Trophoblast cell (in vitro differentiated cells and primary cell): ENCODE data around the gene DYSF.

Experiments
- DNase-seq, 2 donors: peaks; one replicate each; pipeline ENCODE4 v3.0.0-alpha.2; 2016
- H2AFZ ChIP-seq: 2 replicates; pipeline ENCODE4 v1.6.1; 2013; ENCODE audit warnings: low read length, moderate library complexity, mild to moderate bottlenecking; ENCODE audit not compliant: insufficient read depth, poor library complexity
- H2AK5ac ChIP-seq: 2 replicates; pipeline ENCODE4 v1.6.1; 2013; ENCODE audit warnings: mild to moderate bottlenecking, low read length
- H2BK120ac ChIP-seq: 2 replicates; pipeline ENCODE4 v1.6.1; 2013; ENCODE audit warnings: low read length, mild to moderate bottlenecking, moderate library complexity; ENCODE audit not compliant: insufficient read depth, poor library complexity
- H2BK12ac ChIP-seq: 2 replicates; pipeline ENCODE4 v1.6.1; 2013; ENCODE audit warnings: mild to moderate bottlenecking, low read length, moderate library complexity
- H2BK5ac ChIP-seq: 2 replicates; pipeline ENCODE4 v1.6.1; 2013; ENCODE audit warnings: low read length, low read depth, moderate library complexity, mild to moderate bottlenecking; ENCODE audit not compliant: poor library complexity
- H3K14ac ChIP-seq: 2 replicates; pipeline ENCODE4 v1.6.1; 2013; ENCODE audit warnings: mild to moderate bottlenecking, low read length
- H3K18ac ChIP-seq: 2 replicates; pipeline ENCODE4 v1.6.1; 2013; ENCODE audit warnings: mild to moderate bottlenecking, low read length
- H3K23ac ChIP-seq: 2 replicates; pipeline ENCODE4 v1.6.1; 2013; ENCODE audit warnings: low read length
- H3K27ac ChIP-seq: 2 replicates; pipeline ENCODE4 v1.5.1; 2013; ENCODE audit warnings: low read depth, mild to moderate bottlenecking, inconsistent platforms, low read length, moderate library complexity
- H3K27me3 ChIP-seq: 2 replicates; pipeline ENCODE4 v1.6.1; 2013; ENCODE audit warnings: inconsistent platforms, mild to moderate bottlenecking, low read length, moderate library complexity; ENCODE audit not compliant: insufficient read depth
- H3K36me3 ChIP-seq, 2 experiments: 1 replicate in 1 of 2; 2 replicates in 1 of 2; pipeline ENCODE4 v1.6.1; 2013; ENCODE audit warnings: low read length in 2 of 2, mild to moderate bottlenecking in 2 of 2, moderate library complexity in 1 of 2; ENCODE audit not compliant: insufficient read depth in 2 of 2, control insufficient read depth in 1 of 2
- H3K4ac ChIP-seq: 2 replicates; pipeline ENCODE4 v1.6.1; 2013; ENCODE audit warnings: low read depth, mild to moderate bottlenecking, low read length, moderate library complexity
- H3K4me1 ChIP-seq, 2 experiments: 1 replicate in 1 of 2; 2 replicates in 1 of 2; pipeline ENCODE4 v1.6.1; 2013; ENCODE audit warnings: low read length in 2 of 2, mild to moderate bottlenecking in 2 of 2, moderate library complexity in 1 of 2; ENCODE audit not compliant: insufficient read depth in 2 of 2, control insufficient read depth in 1 of 2
- H3K4me2 ChIP-seq: 2 replicates; pipeline ENCODE4 v1.6.1; 2013; ENCODE audit warnings: inconsistent platforms, mild to moderate bottlenecking, low read length, moderate library complexity
- H3K4me3 ChIP-seq: 2 replicates; pipeline ENCODE4 v1.5.1; 2013; ENCODE audit warnings: mild to moderate bottlenecking, low read depth, low read length, inconsistent platforms
- H3K79me1 ChIP-seq: one replicate; pipeline ENCODE4 v1.6.1; 2013; ENCODE audit warnings: low read length
- H3K79me2 ChIP-seq: 2 replicates; pipeline ENCODE4 v1.6.1; 2013; ENCODE audit warnings: low read length, mild to moderate bottlenecking; ENCODE audit not compliant: control insufficient read depth, insufficient read depth, poor library complexity
- H3K9ac ChIP-seq: 2 replicates; pipeline ENCODE4 v1.6.1; 2013; ENCODE audit warnings: mild to moderate bottlenecking, low read length
- H3K9me3 ChIP-seq: 2 replicates; pipeline ENCODE4 v1.6.1; 2013; ENCODE audit warnings: low read depth, mild to moderate bottlenecking, control low read depth, inconsistent platforms, low read length; ENCODE audit not compliant: insufficient read depth
- H4K12ac ChIP-seq: 2 replicates; pipeline ENCODE4 v1.6.1; 2013; ENCODE audit warnings: low read depth, mild to moderate bottlenecking, low read length, moderate library complexity
- H4K8ac ChIP-seq: 2 replicates; pipeline ENCODE4 v1.6.1; 2013; ENCODE audit warnings: low read depth, mild to moderate bottlenecking, low read length, moderate library complexity
- H4K91ac ChIP-seq: one replicate; pipeline ENCODE4 v1.6.1; 2013; ENCODE audit warnings: low read depth, mild to moderate bottlenecking, low read length, moderate library complexity
- WGBS: extraction: QIAGEN DNeasy Blood & Tissue Kit; methylation state at CpG from one replicate; pipeline ENCODE4 v1.1.7; 2013; ENCODE audit warnings: missing lambda C conversion rate; ENCODE audit not compliant: insufficient read length, insufficient coverage; ENCODE audit errors: extremely low coverage; 5-methylcytosine and 5-hydroxymethylcytosine counted together

DYSF gene

GRCh38 chr2:71530211-71530610 is 76.8 kb downstream of the DYSF start:
- no peak for DNase-seq
- H3K18ac ChIP-seq = no peak overlapping the region
- H4K8ac ChIP-seq = no peak overlapping the region
- no peak overlapping the region for H3K27ac ChIP-seq
- H2BK12ac ChIP-seq = no peak overlapping the region
- H3K4me2 ChIP-seq = no peak overlapping the region
- WGBS = no CpG with 5 or more reads among the region's 8 CpGs
- H2AK5ac ChIP-seq = no peak overlapping the region
- no peak overlapping the region for H2BK5ac ChIP-seq
- no peaks in the 10 kb centered on the region for H3K79me1 ChIP-seq
- no peak overlapping the region for H3K9ac ChIP-seq
- no peaks in the 10 kb centered on the region for H3K27me3 ChIP-seq
- no peaks in the 10 kb centered on the region for H3K9me3 ChIP-seq
- H2AFZ ChIP-seq = no peak overlapping the region
- H3K79me2 ChIP-seq = no peaks in the 10 kb centered on the region
- no peak overlapping the region for H3K23ac ChIP-seq
- H3K4me3 ChIP-seq = no peak overlapping the region
- H3K4ac ChIP-seq = no peak overlapping the region
- no peak overlapping the region for H4K91ac ChIP-seq
- peaks cover 1 to 2% of the 10 kb centered on the region in 2 experiments for H3K36me3 ChIP-seq
- H2BK120ac ChIP-seq = no peak overlapping the region
- H3K4me1 ChIP-seq = no peaks in the 10 kb centered on the region
- no peak overlapping the region for H3K14ac ChIP-seq
- no peak overlapping the region for H4K12ac ChIP-seq

- H3K18ac ChIP-seq = no peak overlapping the region
- no peak overlapping the region for H3K23ac ChIP-seq
- H3K4me2 ChIP-seq = no peak overlapping the region
- H3K14ac ChIP-seq = no peak overlapping the region
- H4K12ac ChIP-seq = no peak overlapping the region
- no peak overlapping the region for H3K4ac ChIP-seq
- H2BK12ac ChIP-seq = no peak overlapping the region
- H3K79me2 ChIP-seq = no peaks in the 10 kb centered on the region
- no peaks in the 10 kb centered on the region for H3K9me3 ChIP-seq
- no peak overlapping the region for H4K8ac ChIP-seq
- no peaks in the 10 kb centered on the region for H3K4me1 ChIP-seq
- no CpG with 5 or more reads among the region's 7 CpGs for WGBS
- H3K4me3 ChIP-seq = no peak overlapping the region
- no peak overlapping the region for H2BK120ac ChIP-seq
- DNase-seq = peak in 1 of 2 donors; percentile 64
- H4K91ac ChIP-seq = no peak overlapping the region
- no peak overlapping the region for H3K27ac ChIP-seq
- no peak overlapping the region for H3K9ac ChIP-seq
- no peaks in the 10 kb centered on the region for H3K27me3 ChIP-seq
- H2AFZ ChIP-seq = no peak overlapping the region
- peaks cover 5 to 6% of the 10 kb centered on the region in 2 experiments for H3K36me3 ChIP-seq
- no peak overlapping the region for H2BK5ac ChIP-seq
- H3K79me1 ChIP-seq = no peaks in the 10 kb centered on the region
- no peak overlapping the region for H2AK5ac ChIP-seq
These were observed 77.4 kb downstream of the DYSF start for GRCh38 chr2:71530641-71531332.

GRCh38 chr2:71531522-71532047 is 78.2 kb downstream of the DYSF start:
- Histone ChIP-seq H3K9me3 (no peaks in the 10 kb centered on the region), H3K9ac (no peak overlapping the region), H3K18ac (no peak overlapping the region)

GRCh38 chr2:71532327-71532726 is 79.0 kb downstream of the DYSF start:
- H4K91ac ChIP-seq = no peak overlapping the region
- no CpG with 5 or more reads among the region's 2 CpGs for WGBS

More at GRCh38 chr2:71531522-71532047, 78.2 kb downstream of the DYSF start:
- H2BK5ac ChIP-seq = no peak overlapping the region
- H2BK12ac ChIP-seq = no peak overlapping the region
- no peak overlapping the region for H4K8ac ChIP-seq
- no peak overlapping the region for H2BK120ac ChIP-seq
- no peak overlapping the region for H3K14ac ChIP-seq
- peak in 1 of 2 donors; percentile 10 for DNase-seq
- no peak overlapping the region for H3K23ac ChIP-seq
- H3K36me3 ChIP-seq = peaks cover 6 to 7% of the 10 kb centered on the region in 2 experiments
- WGBS = no CpG with 5 or more reads among the region's 9 CpGs
- no peaks in the 10 kb centered on the region for H3K79me1 ChIP-seq
- H3K4me2 ChIP-seq = no peak overlapping the region
- H3K27me3 ChIP-seq = no peaks in the 10 kb centered on the region
- no peak overlapping the region for H3K27ac ChIP-seq
- no peak overlapping the region for H2AK5ac ChIP-seq
- H3K79me2 ChIP-seq = no peaks in the 10 kb centered on the region
- no peak overlapping the region for H3K4ac ChIP-seq
- no peak overlapping the region for H4K12ac ChIP-seq
- H4K91ac ChIP-seq = no peak overlapping the region
- no peak overlapping the region for H2AFZ ChIP-seq
- H3K4me1 ChIP-seq = no peaks in the 10 kb centered on the region
- no peak overlapping the region for H3K4me3 ChIP-seq

More at GRCh38 chr2:71532327-71532726, 79.0 kb downstream of the DYSF start:
- no peak for DNase-seq
- no peak overlapping the region for H2BK5ac ChIP-seq
- no peak overlapping the region for H3K14ac ChIP-seq
- no peak overlapping the region for H2BK12ac ChIP-seq
- no peak overlapping the region for H3K27ac ChIP-seq
- H3K9me3 ChIP-seq = no peaks in the 10 kb centered on the region
- no peak overlapping the region for H4K8ac ChIP-seq
- H3K4me1 ChIP-seq = no peaks in the 10 kb centered on the region
- no peak overlapping the region for H3K4me2 ChIP-seq
- H2AK5ac ChIP-seq = no peak overlapping the region
- H3K9ac ChIP-seq = no peak overlapping the region
- no peaks in the 10 kb centered on the region for H3K27me3 ChIP-seq
- H3K4me3 ChIP-seq = no peak overlapping the region
- peaks cover 5 to 6% of the 10 kb centered on the region in 2 experiments for H3K36me3 ChIP-seq
- H4K12ac ChIP-seq = no peak overlapping the region
- H2BK120ac ChIP-seq = no peak overlapping the region
- no peak overlapping the region for H3K18ac ChIP-seq
- H2AFZ ChIP-seq = no peak overlapping the region
- H3K79me1 ChIP-seq = no peaks in the 10 kb centered on the region
- H3K23ac ChIP-seq = no peak overlapping the region
- no peaks in the 10 kb centered on the region for H3K79me2 ChIP-seq
- H3K4ac ChIP-seq = no peak overlapping the region
